ENCODE measurements around the gene RAB2B. TPM values are rescaled to one million over a fixed set of nuclear protein-coding genes. Genes with fewer than 3 reads are reported as not detected.

Gene RAB2B
- polyA plus RNA-seq, 3 donors: 2.1 to 9.9 (median 5.1) TPM

DNA sequence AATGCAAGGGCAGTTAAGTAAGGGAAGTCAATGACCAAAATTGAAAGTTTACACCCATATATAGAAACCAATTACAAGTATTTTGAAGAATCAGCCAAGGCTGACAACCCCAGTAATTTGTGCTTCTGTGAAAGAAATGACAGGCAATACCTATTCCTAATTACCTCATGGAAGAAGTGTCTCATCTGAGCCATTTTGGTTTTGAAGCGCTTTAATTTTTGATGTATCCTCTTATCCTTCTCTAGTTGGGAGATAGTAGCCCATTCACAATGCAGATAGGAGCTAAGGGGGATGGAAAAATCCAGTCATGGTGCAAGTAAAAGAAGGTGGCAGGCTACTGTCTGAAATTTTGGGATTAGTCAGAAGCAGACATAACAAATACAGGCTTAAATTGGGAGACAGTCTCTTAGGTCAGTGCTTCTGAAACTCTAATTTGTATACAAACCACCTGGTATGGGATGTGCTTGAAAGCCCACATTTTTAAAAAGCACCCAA lies 62.6 kb downstream of the RAB2B start:
- intact Hi-C loops (cut with micrococcal nuclease): no loop called here
- no CpG with 5 or more reads among the region's 1 CpG for WGBS (ENCODE audit: insufficient coverage)
- peaks cover 76 to 96% of the 10 kb centered on the region in 2 donors for H3K36me3 Mint-ChIP-seq

More for the DNA sequence above, 62.6 kb downstream of the RAB2B start:
- no peaks in the 10 kb centered on the region for H3K4me1 Mint-ChIP-seq
- H3K4me3 Mint-ChIP-seq: no peak overlapping the region
- no peak for TF ChIP-seq CTCF (IDR thresholded peaks at IDR 0.05)
- Histone ChIP-seq H3K36me3 (replicated peaks in 1 of 2; ENCODE audit: control insufficient read depth in 1 of 2, insufficient read depth in 2 of 2, low read length in 2 of 2) (peaks cover 84 to 96% of the 10 kb centered on the region in 2 donors), H4K20me1 (ENCODE audit: insufficient read depth, low read length) (peaks cover 3% of the 10 kb centered on the region), H3K9ac (ENCODE audit: insufficient read depth, low read length, poor library complexity, severe bottlenecking) (no peak overlapping the region), H3K9me3 (replicated peaks in 1 of 2; ENCODE audit: control insufficient read depth in 1 of 2, insufficient read depth in 1 of 2, low read length in 2 of 2) (no peaks in the 10 kb centered on the region), H2AFZ (ENCODE audit: insufficient read depth, low read depth, low read length, poor library complexity, severe bottlenecking) (no peak overlapping the region), H3K4me3 (replicated peaks in 1 of 3; ENCODE audit: low read depth in 2 of 3, low read length in 3 of 3) (no peak overlapping the region), H3K79me2 (ENCODE audit: insufficient read depth, low read length) (no peaks in the 10 kb centered on the region), H3K27me3 (ENCODE audit: control insufficient read depth in 2 of 2, insufficient read depth in 2 of 2, low read length in 2 of 2) (no peaks in the 10 kb centered on the region), H3K4me1 (ENCODE audit: control insufficient read depth in 1 of 2, insufficient read depth in 2 of 2, low read length in 2 of 2) (no peaks in the 10 kb centered on the region), H3K4me2 (replicated peaks; ENCODE audit: extremely low read depth, low read length, poor library complexity, severe bottlenecking) (no peak overlapping the region), H3K27ac (ENCODE audit: low read depth in 1 of 2, low read length in 2 of 2) (no peak overlapping the region)
- H3K27ac Mint-ChIP-seq: no peak overlapping the region
- H3K27me3 Mint-ChIP-seq (ENCODE audit: low read depth in 3 of 3): peaks cover 0 to 1% (median 1%) of the 10 kb centered on the region in 3 donors
- H3K9me3 Mint-ChIP-seq: no peaks in the 10 kb centered on the region
- DNase-seq: no peak

Small RNA genes within 50 kb of the gene (small RNA-seq; reads per million reads assigned to genes)
- gene RN7SL650P (ENCODE audit: insufficient read length, low read depth): not detected

Other genes with a start within 250 kb of the RAB2B start
- 100 to 1,000 TPM; 391 to 609 (median 580) TPM for gene HNRNPC, start 207.5 kb downstream of the RAB2B start, polyA plus RNA-seq
- 10 to 100 TPM in 1 of 3 donors, 1 to 10 TPM in 2; 4.7 to 10.4 (median 7.4) TPM for gene RPGRIP1, start 196.9 kb downstream of the RAB2B start, polyA plus RNA-seq
- 10 to 100 TPM; 15.7 to 37.3 (median 26.6) TPM for gene SUPT16H, start 92.9 kb downstream of the RAB2B start, polyA plus RNA-seq
- gene CHD8, start 20.8 kb downstream of the RAB2B start, polyA plus RNA-seq: 10 to 100 TPM in 2 of 3 donors, 1 to 10 TPM in 1; 8.2 to 34.2 (median 15.1) TPM
- 10 to 100 TPM; 28.3 to 73.1 (median 68.5) TPM for gene TOX4, start 236 bp upstream of the RAB2B start, polyA plus RNA-seq
- gene METTL3, start 34.4 kb upstream of the RAB2B start, polyA plus RNA-seq: 100 to 1,000 TPM in 1 of 3 donors, 10 to 100 TPM in 1, 1 to 10 TPM in 1; 9.5 to 116 (median 10.8) TPM
- gene SALL2, start 49.4 kb upstream of the RAB2B start, polyA plus RNA-seq: not detected
- not detected for gene OR10G3, start 103.1 kb upstream of the RAB2B start, polyA plus RNA-seq
- gene OR10G2, start 158.0 kb upstream of the RAB2B start, polyA plus RNA-seq: not detected
- not detected for gene OR4E2, start 176.9 kb upstream of the RAB2B start, polyA plus RNA-seq
- gene OR4E1, start 196.9 kb upstream of the RAB2B start, polyA plus RNA-seq: not detected

All from CD14-positive monocyte (primary cell).